ENCODE measurements around the gene PKHD1.

PKHD1 gene, protein sequence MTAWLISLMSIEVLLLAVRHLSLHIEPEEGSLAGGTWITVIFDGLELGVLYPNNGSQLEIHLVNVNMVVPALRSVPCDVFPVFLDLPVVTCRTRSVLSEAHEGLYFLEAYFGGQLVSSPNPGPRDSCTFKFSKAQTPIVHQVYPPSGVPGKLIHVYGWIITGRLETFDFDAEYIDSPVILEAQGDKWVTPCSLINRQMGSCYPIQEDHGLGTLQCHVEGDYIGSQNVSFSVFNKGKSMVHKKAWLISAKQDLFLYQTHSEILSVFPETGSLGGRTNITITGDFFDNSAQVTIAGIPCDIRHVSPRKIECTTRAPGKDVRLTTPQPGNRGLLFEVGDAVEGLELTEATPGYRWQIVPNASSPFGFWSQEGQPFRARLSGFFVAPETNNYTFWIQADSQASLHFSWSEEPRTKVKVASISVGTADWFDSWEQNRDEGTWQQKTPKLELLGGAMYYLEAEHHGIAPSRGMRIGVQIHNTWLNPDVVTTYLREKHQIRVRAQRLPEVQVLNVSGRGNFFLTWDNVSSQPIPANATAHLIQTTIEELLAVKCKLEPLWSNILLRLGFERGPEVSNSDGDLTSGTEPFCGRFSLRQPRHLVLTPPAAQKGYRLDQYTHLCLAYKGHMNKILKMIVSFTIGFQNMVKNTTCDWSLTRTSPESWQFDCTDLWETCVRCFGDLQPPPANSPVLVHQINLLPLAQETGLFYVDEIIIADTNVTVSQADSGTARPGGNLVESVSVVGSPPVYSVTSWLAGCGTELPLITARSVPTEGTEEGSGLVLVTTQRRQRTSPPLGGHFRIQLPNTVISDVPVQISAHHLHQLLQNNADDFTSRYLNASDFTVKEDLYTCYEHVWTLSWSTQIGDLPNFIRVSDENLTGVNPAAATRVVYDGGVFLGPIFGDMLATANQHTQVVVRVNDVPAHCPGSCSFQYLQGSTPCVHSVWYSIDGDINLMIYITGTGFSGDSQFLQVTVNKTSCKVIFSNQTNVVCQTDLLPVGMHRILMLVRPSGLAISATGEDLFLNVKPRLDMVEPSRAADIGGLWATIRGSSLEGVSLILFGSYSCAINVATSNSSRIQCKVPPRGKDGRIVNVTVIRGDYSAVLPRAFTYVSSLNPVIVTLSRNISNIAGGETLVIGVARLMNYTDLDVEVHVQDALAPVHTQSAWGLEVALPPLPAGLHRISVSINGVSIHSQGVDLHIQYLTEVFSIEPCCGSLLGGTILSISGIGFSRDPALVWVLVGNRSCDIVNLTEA (N-terminal part only)

DNA sequence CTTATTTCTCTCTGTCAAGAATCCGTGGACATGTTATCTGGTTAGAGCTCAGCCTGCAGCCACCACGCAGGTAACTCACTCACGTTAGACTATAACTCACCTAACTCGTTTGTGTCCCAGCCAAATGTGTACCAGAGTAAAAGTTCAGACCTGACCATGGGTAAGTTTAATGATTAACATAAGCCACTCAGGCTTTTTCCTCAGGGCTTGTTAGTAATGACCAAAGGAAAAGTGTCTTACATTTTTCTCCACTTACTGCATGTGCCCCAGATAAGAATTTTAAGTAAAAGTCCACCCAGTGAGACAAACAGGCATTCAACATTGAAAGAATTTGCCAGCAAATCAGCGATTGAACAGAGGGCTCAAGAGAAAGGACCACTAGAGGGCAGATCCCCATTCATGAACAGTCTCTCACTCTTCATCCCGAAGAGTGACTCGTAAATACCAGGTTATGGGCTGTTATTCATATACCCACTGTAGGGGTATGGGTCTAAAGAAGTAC lies at the start of gene PKHD1:
TSS of gene PKHD1 (minus strand) at position 116 of the 502 bp plus-strand sequence. CDS start 2,680 bp downstream, outside the sequence.
- DNase-seq (ENCODE audit: extremely low read depth in 1 of 2, low read depth in 1 of 2), result no peak

DNA sequence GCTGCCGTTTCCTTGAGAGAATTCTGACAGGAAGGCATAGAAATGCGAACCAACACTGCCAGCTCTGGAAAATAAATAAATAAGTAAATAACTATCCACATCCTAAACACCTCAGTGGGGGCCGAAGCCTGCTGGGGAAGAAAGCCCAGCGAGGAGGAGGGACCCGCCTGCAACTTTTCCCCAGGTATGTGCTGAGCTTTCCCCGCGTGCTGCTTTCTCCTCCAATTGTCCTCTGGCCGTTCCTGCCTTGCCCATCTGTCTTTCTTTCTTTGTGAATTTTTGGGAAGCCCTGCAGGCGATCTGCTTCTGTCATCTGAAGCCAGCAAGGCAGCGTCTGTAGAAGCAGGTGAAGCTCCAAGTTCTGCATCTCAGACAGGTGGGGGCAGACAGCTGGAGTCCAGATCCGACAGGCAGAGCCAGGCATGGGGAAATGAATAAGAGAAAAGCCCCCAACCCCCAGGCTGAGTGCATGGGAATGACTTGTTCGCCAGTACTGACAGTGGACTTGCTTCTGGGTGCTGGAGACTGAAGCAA lies 49.6 kb upstream of the PKHD1 start:
- no peak for DNase-seq (ENCODE audit: extremely low read depth in 1 of 2, low read depth in 1 of 2)

DNA sequence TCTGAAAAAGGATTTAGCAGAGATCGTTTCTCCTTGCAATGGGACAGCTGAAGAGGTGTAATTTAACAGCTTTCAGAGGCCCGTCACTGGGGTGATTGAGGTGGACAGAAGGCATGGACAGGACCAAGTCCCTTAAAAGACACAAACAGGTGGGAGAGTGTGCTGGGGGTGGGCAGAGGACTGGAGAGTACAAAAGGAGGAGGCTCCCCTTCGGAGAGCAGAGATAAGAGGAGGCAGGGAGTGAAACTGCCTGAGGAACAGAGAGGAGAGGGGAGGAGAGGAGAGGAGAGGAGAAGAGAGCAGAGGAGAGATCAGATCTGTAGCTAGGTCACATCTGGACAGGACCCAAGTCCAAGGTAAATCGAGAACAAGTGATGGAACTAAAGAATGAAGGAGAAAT lies 48.6 kb upstream of the PKHD1 start:
- no peak for DNase-seq (ENCODE audit: extremely low read depth in 1 of 2, low read depth in 1 of 2)

DNA sequence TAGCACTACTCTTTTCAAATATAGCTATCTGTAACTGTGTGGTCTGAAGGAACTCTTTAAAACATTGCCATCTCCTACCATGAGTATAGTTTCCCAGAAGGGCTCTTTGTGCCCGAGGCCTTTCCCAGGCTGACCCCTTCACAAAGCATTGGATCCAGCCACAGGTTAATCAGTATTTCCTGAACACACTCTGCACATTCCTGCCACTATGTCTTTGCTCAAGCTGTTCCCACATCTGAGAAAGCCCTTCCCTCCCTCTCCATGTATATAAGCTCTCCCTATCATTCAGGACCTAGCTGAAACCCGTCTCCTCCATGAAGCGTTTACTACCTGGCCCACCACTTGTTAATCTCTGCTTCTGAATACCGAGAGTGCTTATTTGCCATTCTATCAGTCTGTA lies 47.8 kb upstream of the PKHD1 start:
- DNase-seq (ENCODE audit: extremely low read depth in 1 of 2, low read depth in 1 of 2), result no peak

GRCh38 chr6:52134011-52134410 lies 46.6 kb upstream of the PKHD1 start:
- DNase-seq (ENCODE audit: extremely low read depth in 1 of 2, low read depth in 1 of 2), result no peak

DNA sequence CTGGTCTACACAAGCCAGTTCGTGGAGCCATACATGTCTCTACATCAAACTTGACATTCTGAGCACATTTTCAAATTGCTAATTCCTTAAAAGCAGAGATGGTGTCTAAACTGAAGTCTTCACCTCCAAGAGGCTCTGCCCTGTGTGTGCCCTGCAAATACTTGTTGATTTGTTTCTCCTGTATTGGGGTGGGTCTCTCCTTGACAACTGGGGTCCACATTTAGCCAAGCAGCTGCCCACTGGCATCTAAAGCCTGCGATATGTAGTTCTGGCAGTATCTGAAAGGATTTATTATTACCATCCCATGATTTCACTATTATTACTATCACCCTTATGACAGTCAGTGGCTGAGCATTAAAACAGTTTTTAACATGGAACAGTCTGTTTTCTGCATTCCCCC lies 45.9 kb upstream of the PKHD1 start:
- no peak for DNase-seq (ENCODE audit: extremely low read depth in 1 of 2, low read depth in 1 of 2)

GRCh38 chr6:52132292-52132691 lies 44.9 kb upstream of the PKHD1 start:
- no peak for DNase-seq (ENCODE audit: extremely low read depth in 1 of 2, low read depth in 1 of 2)

- DNase-seq (ENCODE audit: extremely low read depth in 1 of 2, low read depth in 1 of 2), result no peak
These were observed 43.0 kb upstream of the PKHD1 start for GRCh38 chr6:52130440-52130839.

- no peak for DNase-seq (ENCODE audit: extremely low read depth in 1 of 2, low read depth in 1 of 2)
These were observed 40.5 kb upstream of the PKHD1 start for GRCh38 chr6:52127957-52128356.

DNA sequence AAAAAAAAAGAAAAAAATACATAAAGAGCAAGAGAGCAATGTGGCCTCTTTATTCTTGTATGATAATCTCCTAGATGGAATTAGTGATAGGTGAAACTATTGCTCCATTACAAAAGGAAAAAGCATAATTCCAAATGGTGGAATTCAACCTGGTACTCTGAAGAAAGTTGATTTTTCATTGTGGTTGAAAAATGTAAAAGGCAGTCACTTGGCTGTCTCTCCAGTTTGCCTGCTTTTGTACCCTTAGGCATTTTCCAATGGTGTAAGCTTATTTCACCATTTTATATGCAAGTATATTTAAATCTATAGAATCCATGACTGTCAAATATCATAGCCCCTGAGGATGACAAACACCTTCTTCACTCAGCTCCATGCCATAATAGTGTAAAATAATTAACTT lies 38.8 kb upstream of the PKHD1 start:
- no peak for DNase-seq (ENCODE audit: extremely low read depth in 1 of 2, low read depth in 1 of 2)

GRCh38 chr6:52125572-52125971 lies 38.2 kb upstream of the PKHD1 start:
- no peak for DNase-seq (ENCODE audit: extremely low read depth in 1 of 2, low read depth in 1 of 2)

- DNase-seq (ENCODE audit: extremely low read depth in 1 of 2, low read depth in 1 of 2), result no peak
These were observed 37.7 kb upstream of the PKHD1 start for GRCh38 chr6:52125139-52125538.

- no peak for DNase-seq (ENCODE audit: extremely low read depth in 1 of 2, low read depth in 1 of 2)
These were observed 37.0 kb upstream of the PKHD1 start for GRCh38 chr6:52124126-52125121.

DNA sequence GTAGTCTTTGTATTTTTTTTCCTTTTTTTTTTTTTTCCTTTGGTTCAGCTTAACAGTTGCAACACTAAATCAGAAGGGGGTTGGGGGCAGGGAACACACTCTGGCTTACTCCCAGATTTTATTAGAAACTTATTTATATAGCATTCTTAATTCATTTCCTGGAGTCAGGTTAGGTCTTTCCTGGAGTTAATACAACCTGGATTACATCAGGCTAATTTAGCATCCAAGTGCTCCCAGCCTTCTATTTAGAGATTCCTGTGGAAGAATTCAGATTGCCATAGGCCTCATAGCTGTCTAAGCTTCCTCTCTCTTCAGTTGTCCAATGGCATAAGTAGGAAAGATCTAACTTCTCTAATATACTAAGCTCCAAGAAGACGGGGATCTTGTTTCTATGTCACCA lies 35.8 kb upstream of the PKHD1 start:
- no peak for DNase-seq (ENCODE audit: extremely low read depth in 1 of 2, low read depth in 1 of 2)

- no peak for DNase-seq (ENCODE audit: extremely low read depth in 1 of 2, low read depth in 1 of 2)
These were observed 29.9 kb upstream of the PKHD1 start for GRCh38 chr6:52117352-52117751.

GRCh38 chr6:52116605-52116948 lies 29.2 kb upstream of the PKHD1 start:
- DNase-seq (ENCODE audit: extremely low read depth in 1 of 2, low read depth in 1 of 2), result no peak

- DNase-seq (ENCODE audit: extremely low read depth in 1 of 2, low read depth in 1 of 2), result no peak
These were observed 28.6 kb upstream of the PKHD1 start for GRCh38 chr6:52115891-52116604.

DNA sequence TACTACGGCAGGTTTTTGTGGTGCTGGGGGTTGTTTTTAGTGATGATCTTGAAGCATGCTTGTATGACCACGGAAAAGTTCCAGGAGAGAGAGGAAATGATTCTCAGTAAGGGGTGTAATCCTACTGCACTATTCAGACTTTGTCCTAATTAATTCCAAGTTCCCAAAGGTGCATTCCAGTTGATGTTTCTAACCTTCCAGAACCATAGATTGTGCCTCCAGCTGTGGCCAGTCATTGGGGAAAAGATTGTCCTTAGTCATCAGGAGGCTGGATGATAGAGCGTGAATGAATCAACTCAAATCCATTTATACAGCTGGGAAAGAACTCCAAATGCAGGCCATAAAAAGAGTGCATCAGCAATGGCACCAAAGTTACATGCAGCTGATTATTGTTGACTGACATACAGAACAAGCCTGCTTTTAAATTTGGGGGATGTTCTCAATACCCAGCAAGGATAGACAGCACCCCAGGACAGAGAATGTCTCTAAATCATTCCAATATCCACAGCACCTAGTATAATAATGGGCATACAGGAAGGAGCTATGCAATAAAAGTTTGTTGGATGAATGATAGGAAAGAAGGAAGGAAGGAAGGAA lies 27.8 kb upstream of the PKHD1 start:
- no peak for DNase-seq (ENCODE audit: extremely low read depth in 1 of 2, low read depth in 1 of 2)

GRCh38 chr6:52109171-52109571 lies 21.8 kb upstream of the PKHD1 start:
- DNase-seq (ENCODE audit: extremely low read depth in 1 of 2, low read depth in 1 of 2), result no peak
